Prostate gland (tissue), 2 donors: ENCODE results near the gene CLNK. TPM values are rescaled to one million over a fixed set of nuclear protein-coding genes. Genes with fewer than 3 reads are reported as not detected.

Source experiments
- DNase-seq: peaks from one replicate; pipeline ENCODE4 v3.0.0-alpha.2; 2019; ENCODE audit warnings: low spot score
- H3K27ac ChIP-seq, 2 donors: fragments of 200-600 bp; sonication (generic); 2 replicates each; pipeline ENCODE4 v1.5.1; 2017 to 2019
- H3K27me3 ChIP-seq: fragments of 200-600 bp; sonication (generic); replicated peaks from 2 replicates; pipeline ENCODE4 v1.5.1; 2019; ENCODE audit not compliant: insufficient read depth
- H3K36me3 ChIP-seq, 2 donors: fragments of 200-600 bp; sonication (generic); 1 replicate in 1 of 2; 2 replicates in 1 of 2; pipeline versions ENCODE4 v1.5.1 to v1.8.1; 2017 to 2019
- H3K4me1 ChIP-seq: fragments of 200-600 bp; sonication (generic); replicated peaks from 2 replicates; pipeline ENCODE4 v1.5.1; 2019
- H3K4me3 ChIP-seq, 2 donors: fragments of 200-600 bp; sonication (generic); 2 replicates each; pipeline ENCODE4 v1.5.1; 2017 to 2019
- H3K9me3 ChIP-seq: fragments of 200-600 bp; sonication (generic); 2 replicates; pipeline ENCODE4 v1.5.1; 2017
- POLR2A ChIP-seq: fragments of 450-650 bp; IDR thresholded peaks from one replicate; pipeline ENCODE4 v1.6.1; 2016; ENCODE audit warnings: antibody characterized with exemption, mild to moderate bottlenecking
- POLR2AphosphoS5 ChIP-seq: sonication (generic); formaldehyde crosslinking; IDR thresholded peaks from one replicate; pipeline ENCODE4 v1.6.1; 2017; ENCODE audit warnings: antibody characterized with exemption
- WGBS: methylation state at CpG from one replicate; pipeline ENCODE4 v1.1.5; 2018; 5-methylcytosine and 5-hydroxymethylcytosine counted together
- intact Hi-C: fragments of 100-400 bp; cut with DNase I; formaldehyde crosslinking; loops from one replicate; pipeline ENCODE4 v1.14.2; 2022
- total RNA-seq, 2 donors: library from RNA; depleted of rRNA; stranded (reverse); fragments of >200 nt; gene quantifications; one replicate each; pipeline ENCODE4 v1.1.0, GENCODE V29; 2016
- TF ChIP-seq, protein P1 (sequence below), 4 experiments: fragments of 200-600 bp in 2 of 4; fragments of 450-650 bp in 2 of 4; sonication (generic) in 2 of 4; IDR thresholded peaks; 1 replicate in 3 of 4; 2 replicates in 1 of 4; pipeline ENCODE4 v1.5.1; 2016 to 2019; ENCODE audit warnings: antibody characterized with exemption in 4 of 4, mild to moderate bottlenecking in 2 of 4, moderate library complexity in 2 of 4

The CLNK gene
- total RNA-seq, 2 donors from 2014 or later: not detected

DNA sequence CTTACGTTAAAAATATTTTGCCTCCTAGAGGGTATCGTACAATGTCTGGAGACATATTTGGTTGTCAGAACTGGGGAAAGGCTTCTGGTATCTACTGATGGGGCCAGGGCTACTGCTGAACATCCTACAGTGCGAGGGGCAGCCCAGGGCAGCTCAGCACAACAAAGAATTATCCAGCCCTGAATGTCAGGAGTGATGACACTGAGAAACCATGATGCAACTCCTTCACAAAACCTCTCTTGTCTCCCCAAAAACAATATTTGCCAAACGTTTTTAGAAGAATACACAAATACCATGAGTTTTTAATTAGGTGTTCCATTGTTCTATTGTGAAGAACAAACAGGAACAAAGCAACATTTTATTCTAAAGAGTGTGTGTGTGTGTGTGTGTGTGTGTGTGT, 43.4 kb upstream of the CLNK start:
- Histone ChIP-seq H3K4me3 (no peak overlapping the region), H3K36me3 (no peaks in the 10 kb centered on the region), H3K27me3 (no peaks in the 10 kb centered on the region), H3K27ac (no peak overlapping the region), H3K4me1 (no peaks in the 10 kb centered on the region), H3K9me3 (no peaks in the 10 kb centered on the region)
- TF ChIP-seq POLR2AphosphoS5: no peak
- TF ChIP-seq, protein P1, sequence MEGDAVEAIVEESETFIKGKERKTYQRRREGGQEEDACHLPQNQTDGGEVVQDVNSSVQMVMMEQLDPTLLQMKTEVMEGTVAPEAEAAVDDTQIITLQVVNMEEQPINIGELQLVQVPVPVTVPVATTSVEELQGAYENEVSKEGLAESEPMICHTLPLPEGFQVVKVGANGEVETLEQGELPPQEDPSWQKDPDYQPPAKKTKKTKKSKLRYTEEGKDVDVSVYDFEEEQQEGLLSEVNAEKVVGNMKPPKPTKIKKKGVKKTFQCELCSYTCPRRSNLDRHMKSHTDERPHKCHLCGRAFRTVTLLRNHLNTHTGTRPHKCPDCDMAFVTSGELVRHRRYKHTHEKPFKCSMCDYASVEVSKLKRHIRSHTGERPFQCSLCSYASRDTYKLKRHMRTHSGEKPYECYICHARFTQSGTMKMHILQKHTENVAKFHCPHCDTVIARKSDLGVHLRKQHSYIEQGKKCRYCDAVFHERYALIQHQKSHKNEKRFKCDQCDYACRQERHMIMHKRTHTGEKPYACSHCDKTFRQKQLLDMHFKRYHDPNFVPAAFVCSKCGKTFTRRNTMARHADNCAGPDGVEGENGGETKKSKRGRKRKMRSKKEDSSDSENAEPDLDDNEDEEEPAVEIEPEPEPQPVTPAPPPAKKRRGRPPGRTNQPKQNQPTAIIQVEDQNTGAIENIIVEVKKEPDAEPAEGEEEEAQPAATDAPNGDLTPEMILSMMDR (IDR thresholded peaks at IDR 0.05): no peak
- no peak for TF ChIP-seq POLR2A
- 75% methylated on average over 4 of the region's 4 CpGs for WGBS
- intact Hi-C loops: no loop called here
- DNase-seq: no peak

DNA sequence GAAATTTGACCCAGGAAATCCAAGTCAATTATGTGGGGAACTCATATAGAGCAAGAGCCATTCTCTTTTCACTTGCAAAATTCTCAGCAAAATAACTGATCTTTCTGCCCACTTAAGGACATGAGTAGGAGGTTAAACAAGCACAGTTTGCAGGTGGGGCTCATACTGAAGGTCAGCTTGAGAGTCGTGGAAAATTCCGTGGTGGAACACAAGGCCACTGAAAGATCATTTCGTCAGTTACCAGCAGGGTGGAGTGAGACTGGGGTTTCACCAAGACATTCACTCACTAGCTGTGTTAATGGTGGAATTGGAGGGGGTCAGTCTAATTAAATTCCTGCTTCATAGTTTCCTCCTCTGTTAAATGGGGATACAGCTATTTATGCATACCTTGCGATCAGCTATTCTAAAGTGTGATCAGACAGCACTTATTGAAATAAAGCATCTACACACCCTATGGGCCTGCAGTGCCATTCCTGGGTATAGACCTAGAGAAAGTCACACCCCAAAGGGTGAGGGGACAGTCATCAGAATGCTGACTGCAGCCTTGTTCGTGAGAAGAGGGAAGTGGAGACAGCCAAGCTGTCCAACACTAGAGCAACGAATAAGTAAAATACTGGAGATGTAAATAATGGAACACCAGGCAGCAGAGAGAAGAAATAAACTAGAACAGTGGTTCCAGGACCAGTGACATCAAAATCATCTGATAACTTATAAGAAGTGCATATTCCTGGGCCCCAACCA, 42.7 kb upstream of the CLNK start:
- TF ChIP-seq POLR2AphosphoS5: no peak
- TF ChIP-seq POLR2A: no peak
- TF ChIP-seq, protein P1 (IDR thresholded peaks at IDR 0.05): no peak
- 59% methylated on average over 6 of the region's 6 CpGs for WGBS
- Histone ChIP-seq H3K36me3 (no peaks in the 10 kb centered on the region), H3K4me1 (no peaks in the 10 kb centered on the region), H3K27me3 (no peaks in the 10 kb centered on the region), H3K4me3 (no peak overlapping the region), H3K27ac (no peak overlapping the region), H3K9me3 (no peaks in the 10 kb centered on the region)
- DNase-seq: no peak
- intact Hi-C loops: no loop called here

DNA sequence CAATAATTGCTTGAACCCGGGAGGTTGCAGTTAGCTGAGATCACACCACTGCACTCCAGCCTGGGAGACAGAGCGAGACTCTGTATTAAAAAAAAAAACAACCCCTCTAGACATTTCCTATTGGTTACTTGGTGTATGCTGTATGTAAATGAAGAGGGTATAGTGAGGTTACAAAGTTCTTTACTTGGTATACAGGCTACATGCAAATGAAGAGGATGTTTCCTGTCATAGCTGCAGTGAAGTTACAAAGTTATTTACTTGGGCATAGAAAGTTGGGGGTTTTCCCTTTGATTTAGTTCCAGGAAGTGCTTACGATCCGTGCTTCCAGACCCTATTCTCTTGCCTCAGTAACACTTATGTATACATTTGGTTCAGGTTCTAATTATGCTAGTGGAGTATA, 38.4 kb upstream of the CLNK start:
- no peaks in the 10 kb centered on the region for H3K36me3 ChIP-seq
- intact Hi-C loops: no loop called here
- no peaks in the 10 kb centered on the region for H3K9me3 ChIP-seq
- no peak for DNase-seq
- no peaks in the 10 kb centered on the region for H3K27me3 ChIP-seq
- 52% methylated on average over 4 of the region's 4 CpGs for WGBS
- no peak overlapping the region for H3K27ac ChIP-seq
- TF ChIP-seq POLR2A (no peak), POLR2AphosphoS5 (no peak)
- TF ChIP-seq, protein P1 (IDR thresholded peaks at IDR 0.05): no peak
- H3K4me3 ChIP-seq: no peak overlapping the region
- H3K4me1 ChIP-seq: no peaks in the 10 kb centered on the region

DNA sequence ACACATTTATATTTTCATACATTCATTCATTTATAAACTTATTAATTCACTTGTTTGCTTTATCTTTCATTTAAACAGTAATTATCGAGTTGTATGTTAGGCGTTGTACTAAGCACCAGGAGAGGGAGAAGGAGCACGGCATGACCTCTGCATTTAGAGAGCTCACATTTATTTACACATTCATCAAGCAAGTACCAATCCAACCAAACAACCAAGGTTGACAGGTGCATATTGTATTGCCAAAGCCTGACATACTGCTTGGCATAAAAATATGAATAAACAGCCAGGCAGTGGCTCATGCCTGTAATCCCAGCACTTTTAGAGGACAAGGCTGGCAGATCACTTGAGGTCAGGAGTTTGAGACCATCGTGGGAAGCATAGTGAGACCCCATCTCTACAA, 37.0 kb upstream of the CLNK start:
- intact Hi-C loops: no loop called here

More for the DNA sequence above, 37.0 kb upstream of the CLNK start:
- Histone ChIP-seq H3K4me1 (no peaks in the 10 kb centered on the region), H3K27ac (no peak overlapping the region), H3K4me3 (no peak overlapping the region), H3K9me3 (no peaks in the 10 kb centered on the region), H3K27me3 (no peaks in the 10 kb centered on the region), H3K36me3 (no peaks in the 10 kb centered on the region)
- WGBS: 82% methylated on average over 4 of the region's 4 CpGs
- TF ChIP-seq POLR2AphosphoS5 (no peak), POLR2A (no peak)
- TF ChIP-seq, protein P1 (IDR thresholded peaks at IDR 0.05): no peak
- no peak for DNase-seq
